OCI-LY7 (cell line): Measurements from ENCODE around the gene LRRC23.

Source experiments
- CTCF ChIP-seq: fragments of 200-600 bp; sonication (generic); conservative IDR thresholded peaks from 2 replicates; pipeline ENCODE4 v1.5.1; 2014; ENCODE audit warnings: mild to moderate bottlenecking, antibody characterized with exemption, low read length, moderate library complexity, mixed read lengths
- EZH2phosphoT487 ChIP-seq: fragments of 200-600 bp; sonication (generic); IDR thresholded peaks from 2 replicates; pipeline ENCODE4 v1.6.1; 2018; ENCODE audit warnings: low read depth, borderline replicate concordance, mild to moderate bottlenecking, mixed run types, antibody characterized with exemption, low read length, moderate library complexity, mixed read lengths

GRCh38 chr12:6915789-6916285 is 11.2 kb downstream of the LRRC23 start:
- TF ChIP-seq CTCF = no peak
- TF ChIP-seq EZH2phosphoT487 = no peak
